Endothelial cell of umbilical vein (primary cell): Measurements from ENCODE around the gene BCL2. TPM values are rescaled to one million over a fixed set of nuclear protein-coding genes. Genes with fewer than 3 reads are reported as not detected.

ENCODE experiments used
- BruUV-seq: library from RNA; stranded (reverse); fragments of 400-500 nt; replicated peaks from 2 replicates; lab custom pipeline; 2021; lab: Mats Ljungman, UMichigan
- CTCF ChIA-PET: fragments of 300-600, 350-600 bp; sonication (Branson Sonifier 250); formaldehyde crosslinking; loops from one replicate; lab custom pipeline; 2021; ENCODE audit warnings: antibody characterized with exemption, inconsistent platforms; lab: Charles Lee
- POLR2A ChIA-PET: fragments of 300-600, 350-600 bp; sonication (Branson Sonifier 250); formaldehyde crosslinking; loops from one replicate; lab custom pipeline; 2021; ENCODE audit warnings: antibody characterized with exemption, inconsistent platforms; lab: Charles Lee
- DNase-seq: peaks from one replicate; pipeline ENCODE4 v3.0.0-alpha.2; 2011; ENCODE audit warnings: low read depth, low spot score
- FAIRE-seq: peaks from 2 replicates; lab custom pipeline; 2011; peaks lifted over from hg19 to GRCh38; lab: Jason Lieb, UNC
- H2AFZ ChIP-seq: 2 replicates; pipeline ENCODE4 v1.6.0; 2012; ENCODE audit warnings: low read depth, low read length, control low read depth, inconsistent platforms
- H3K27ac ChIP-seq: 2 replicates; pipeline ENCODE4 v1.5.1; 2011; ENCODE audit warnings: low read depth, mild to moderate bottlenecking, control low read depth, low read length, moderate library complexity; ENCODE audit not compliant: insufficient read depth
- H3K27me3 ChIP-seq, 2 experiments: 2 replicates each; pipeline versions ENCODE4 v1.6.0 to v1.6.1; 2011; ENCODE audit warnings: low read length in 2 of 2, mixed read lengths in 1 of 2; ENCODE audit not compliant: control insufficient read depth in 2 of 2, insufficient read depth in 2 of 2
- H3K36me3 ChIP-seq, 2 experiments: 2 replicates in 1 of 2; 3 replicates in 1 of 2; pipeline ENCODE4 v1.5.1; 2011; ENCODE audit warnings: low read length in 2 of 2, mild to moderate bottlenecking in 1 of 2, moderate library complexity in 1 of 2; ENCODE audit not compliant: control insufficient read depth in 2 of 2, insufficient read depth in 2 of 2; ENCODE audit errors: extremely low read depth in 1 of 2
- H3K4me1 ChIP-seq: 3 replicates; pipeline ENCODE4 v1.5.1; 2011; ENCODE audit warnings: mild to moderate bottlenecking, low read length; ENCODE audit not compliant: control insufficient read depth, insufficient read depth; ENCODE audit errors: extremely low read depth
- H3K4me2 ChIP-seq: 2 replicates; pipeline ENCODE4 v1.6.1; 2011; ENCODE audit warnings: low read length, control low read depth, mixed read lengths; ENCODE audit not compliant: insufficient read depth
- H3K4me3 ChIP-seq, 3 experiments: fragments of 200-600 bp in 1 of 3; sonication (generic), shearing (Covaris generic) in 1 of 3; replicated peaks in 1 of 3; 2 replicates each; pipeline ENCODE4 v1.5.1; 2011 to 2016; ENCODE audit warnings: control low read depth in 3 of 3, low read length in 3 of 3, mild to moderate bottlenecking in 2 of 3, inconsistent platforms in 1 of 3, low read depth in 1 of 3, moderate library complexity in 1 of 3; ENCODE audit not compliant: insufficient read depth in 1 of 3
- H3K79me2 ChIP-seq: 2 replicates; pipeline ENCODE4 v1.6.0; 2012; ENCODE audit warnings: low read length, inconsistent platforms; ENCODE audit not compliant: control insufficient read depth, insufficient read depth
- H3K9ac ChIP-seq: replicated peaks from 2 replicates; pipeline ENCODE3; 2011; ENCODE audit warnings: low read length, control low read depth; ENCODE audit not compliant: insufficient read depth; ENCODE audit errors: extremely low read depth
- H3K9me1 ChIP-seq: replicated peaks from 3 replicates; pipeline ENCODE4 v1.6.0; 2011; ENCODE audit warnings: mild to moderate bottlenecking, low read length; ENCODE audit not compliant: control insufficient read depth, insufficient read depth; ENCODE audit errors: extremely low read depth
- H3K9me3 ChIP-seq: replicated peaks from 2 replicates; pipeline ENCODE4 v1.5.1; 2012; ENCODE audit warnings: low read length, inconsistent platforms; ENCODE audit not compliant: control insufficient read depth, insufficient read depth
- H4K20me1 ChIP-seq: replicated peaks from 2 replicates; pipeline ENCODE3; 2011; ENCODE audit warnings: mild to moderate bottlenecking, low read length; ENCODE audit not compliant: control insufficient read depth, insufficient read depth; ENCODE audit errors: extremely low read depth
- CTCF ChIP-seq, 2 donors: IDR thresholded peaks; 1 replicate in 1 of 2; 2 replicates in 1 of 2; pipeline ENCODE4 v1.5.1; 2011; ENCODE audit warnings: low read length in 2 of 2, mild to moderate bottlenecking in 2 of 2, moderate library complexity in 2 of 2, control low read depth in 1 of 2, inconsistent platforms in 1 of 2, low read depth in 1 of 2; ENCODE audit not compliant: insufficient read depth in 1 of 2; ENCODE audit errors: extremely low read depth in 1 of 2
- EZH2 ChIP-seq: IDR thresholded peaks from 2 replicates; pipeline ENCODE4 v1.6.1; 2012; ENCODE audit warnings: borderline replicate concordance, low read depth, mild to moderate bottlenecking, moderate library complexity, low read length, inconsistent platforms; ENCODE audit not compliant: severe bottlenecking
- FOS ChIP-seq: IDR thresholded peaks from 2 replicates; pipeline ENCODE4 v1.6.1; 2011; ENCODE audit warnings: mild to moderate bottlenecking, low read length, moderate library complexity, borderline replicate concordance; ENCODE audit not compliant: insufficient read depth
- GATA2 ChIP-seq: IDR thresholded peaks from 2 replicates; pipeline ENCODE4 v1.7.0; 2011; ENCODE audit warnings: low read depth, mild to moderate bottlenecking, moderate library complexity, mixed read lengths, low read length; ENCODE audit not compliant: insufficient read length, insufficient read depth
- JUN ChIP-seq: IDR thresholded peaks from 2 replicates; pipeline ENCODE4 v1.6.1; 2011; ENCODE audit warnings: borderline replicate concordance, low read depth; ENCODE audit not compliant: insufficient read length, insufficient read depth
- MYC ChIP-seq: IDR thresholded peaks from one replicate; pipeline ENCODE4 v1.6.1; 2011; ENCODE audit warnings: mild to moderate bottlenecking, low read depth, low read length
- POLR2A ChIP-seq: IDR thresholded peaks from 2 replicates; pipeline ENCODE4 v1.6.1; 2012; ENCODE audit warnings: low read depth, mild to moderate bottlenecking, control low read depth, low read length
- POLR2AphosphoS5 ChIP-seq: IDR thresholded peaks from 2 replicates; pipeline ENCODE4 v1.6.1; 2012; ENCODE audit warnings: low read depth, mild to moderate bottlenecking, control low read depth, low read length, moderate library complexity; ENCODE audit not compliant: insufficient read depth
- dilution Hi-C: fragments of 300-500 bp; cut with MboI; formaldehyde crosslinking; loops from one replicate; pipeline ENCODE4 v1.15.0; 2019; ENCODE audit warnings: low sequenced_read_pairs; ENCODE audit not compliant: extremely low pct_ligation_motif_present
- intact Hi-C: fragments of 100-400 bp; cut with micrococcal nuclease; formaldehyde crosslinking; loops from one replicate; pipeline ENCODE4 v1.10.0; 2022
- polyA plus RNA-seq, 4 experiments: library from polyadenylated mRNA; depleted of rRNA in 3 of 4; stranded (reverse) in 3 of 4; unstranded in 1 of 4; fragments of >200 nt; gene quantifications; 2 replicates each; pipeline versions ENCODE4 v1.2.1 to v1.2.3, GENCODE V29; 2011 to 2012; ENCODE audit warnings: missing spikeins in 1 of 4
- total RNA-seq: library from RNA; stranded (reverse); gene quantifications from 2 replicates; pipeline ENCODE4 v1.2.3, GENCODE V29; 2021
- TF ChIP-seq, protein P1 (sequence below): IDR thresholded peaks from 2 replicates; pipeline ENCODE4 v1.6.1; 2011; ENCODE audit not compliant: insufficient read depth, insufficient read length

Gene BCL2
- total and polyA plus RNA-seq, 2 donors (not counting 3 experiments of a cell fraction or from before 2014, with no cell fraction given) = 0.35 to 5.0 TPM

GRCh38 chr18:63247506-63247905, 72.1 kb downstream of the BCL2 start:
- dilution Hi-C loops = no loop called here
- Histone ChIP-seq H2AFZ (no peak overlapping the region), H4K20me1 (no peaks in the 10 kb centered on the region), H3K9me3 (no peaks in the 10 kb centered on the region), H3K4me2 (no peak overlapping the region), H3K36me3 (no peaks in the 10 kb centered on the region), H3K27me3 (no peaks in the 10 kb centered on the region), H3K79me2 (no peaks in the 10 kb centered on the region), H3K9ac (no peak overlapping the region), H3K9me1 (no peaks in the 10 kb centered on the region), H3K4me1 (no peaks in the 10 kb centered on the region), H3K4me3 (no peak overlapping the region), H3K27ac (no peak overlapping the region)
- intact Hi-C loops = no loop called here
- TF ChIP-seq CTCF (IDR thresholded peaks at IDR 0.05; ENCODE audit: extremely low read depth in 1 of 2, insufficient read depth in 1 of 2, low read depth in 1 of 2, low read length in 2 of 2) (no peak), MYC (no peak), POLR2AphosphoS5 (no peak), EZH2 (no peak), GATA2 (no peak), POLR2A (no peak), FOS (no peak), JUN (no peak)
- TF ChIP-seq, protein P1, sequence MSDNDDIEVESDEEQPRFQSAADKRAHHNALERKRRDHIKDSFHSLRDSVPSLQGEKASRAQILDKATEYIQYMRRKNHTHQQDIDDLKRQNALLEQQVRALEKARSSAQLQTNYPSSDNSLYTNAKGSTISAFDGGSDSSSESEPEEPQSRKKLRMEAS = no peak
- POLR2A ChIA-PET = no interaction called here
- no TSS peak for BruUV-seq
- FAIRE-seq (no peak), DNase-seq (no peak)
- CTCF ChIA-PET = no interaction called here
